ENCODE measurements around the gene EIF4E3.

DNA sequence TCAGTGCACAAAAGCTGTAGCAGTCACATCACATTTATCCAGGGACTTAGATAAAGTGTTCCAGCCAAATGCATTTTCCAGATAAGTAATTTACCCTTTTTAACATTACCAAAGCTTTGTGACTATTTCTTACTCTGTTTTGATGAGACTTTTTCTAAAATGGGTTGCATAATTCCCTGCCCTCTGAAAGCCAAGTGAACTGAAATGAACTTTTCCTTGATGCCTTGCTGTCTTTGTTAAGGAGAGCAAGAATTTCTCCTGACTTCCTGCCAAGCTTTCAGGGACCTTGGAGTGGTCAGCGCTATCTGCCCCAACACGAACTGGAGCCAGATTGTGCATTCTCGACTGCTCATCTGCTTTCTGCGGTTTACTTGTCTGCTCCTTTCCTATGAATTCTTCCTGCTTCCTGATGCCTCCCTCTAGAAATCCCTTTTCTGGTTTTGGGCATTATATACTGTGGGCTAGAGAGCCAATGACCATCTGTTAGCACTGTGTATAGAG, 34.8 kb downstream of the EIF4E3 start:
- no peak for TF ChIP-seq POLR2A (IDR thresholded peaks at IDR 0.05; ENCODE audit: low read length)
- no peak for TF ChIP-seq GATA1 (IDR thresholded peaks at IDR 0.05; ENCODE audit: low read depth, low read length)

Measured in erythroblast (primary cell).